Measurements from ENCODE around the gene MINDY1. TPM values are rescaled to one million over a fixed set of nuclear protein-coding genes. Genes with fewer than 3 reads are reported as not detected.

The MINDY1 gene
- total and polyA plus RNA-seq, 12 donors = 9.8 to 70.6 (median 53.6) TPM

GRCh38 chr1:150979092-150980056 is 27.3 kb downstream of the MINDY1 start:
- ATAC-seq (peak; percentile 23 to 68 (median 50)), DNase-seq (peak; percentile 73 to 88)
- no peaks in the 10 kb centered on the region for H3K9me3 ChIP-seq
- no peaks in the 10 kb centered on the region for H3K27me3 ChIP-seq
- intact Hi-C loops (cut with DNase I) = loop anchor here in 4 of 10 donors (2.0 to 10.0 kb wide), 5 partner anchors 17 to 355 kb away; partner anchors contain the start of genes ARNT (in 3 of the 4), ENSA (in 1 of the 4) and MINDY1 (in 1 of the 4)
- peak; percentile 99 to 100 (median 100) for TF ChIP-seq CTCF (IDR thresholded peaks at IDR 0.05)
- peak overlapping the region in 5 of 10 donors; percentile 18 to 91 (median 51) for H3K27ac ChIP-seq
- WGBS, 2 donors = 24 to 29% methylated on average over 23 of the region's 23 CpGs
- no peaks in the 10 kb centered on the region for H3K36me3 ChIP-seq
- H3K4me1 ChIP-seq = peaks cover 3 to 52% (median 14%) of the 10 kb centered on the region in 9 donors
- peak overlapping the region in 6 of 10 donors; percentile 8 to 42 (median 24) for H3K4me3 ChIP-seq

GRCh38 chr1:150976879-150977694 is 29.6 kb downstream of the MINDY1 start:
- ATAC-seq (peak; percentile 48 to 74 (median 54)), DNase-seq (peak; percentile 79 to 80)
- Histone ChIP-seq H3K9me3 (no peaks in the 10 kb centered on the region), H3K4me3 (peak overlapping the region in 3 of 10 donors; percentile 5 to 29 (median 14)), H3K27me3 (no peaks in the 10 kb centered on the region), H3K27ac (peak overlapping the region in 9 of 10 donors; percentile 61 to 91 (median 70)), H3K4me1 (peaks cover 15 to 69% (median 32%) of the 10 kb centered on the region in 9 donors), H3K36me3 (no peaks in the 10 kb centered on the region)
- intact Hi-C loops (cut with DNase I) = loop anchor here in 3 of 10 donors (5.0 to 10.0 kb wide), 3 partner anchors 100 to 352 kb away; partner anchors contain the start of genes ARNT (in 3 of the 3) and ENSA (in 1 of the 3)
- WGBS, 2 donors = 60 to 70% methylated on average over 11 of the region's 11 CpGs
- no peak for TF ChIP-seq CTCF (IDR thresholded peaks at IDR 0.05)

GRCh38 chr1:150976401-150976821 is 30.3 kb downstream of the MINDY1 start:
- Histone ChIP-seq H3K4me3 (no peak overlapping the region), H3K36me3 (no peaks in the 10 kb centered on the region), H3K27ac (peak overlapping the region in 5 of 10 donors; percentile 15 to 91 (median 70)), H3K4me1 (peaks cover 20 to 75% (median 39%) of the 10 kb centered on the region in 9 donors), H3K27me3 (no peaks in the 10 kb centered on the region), H3K9me3 (no peaks in the 10 kb centered on the region)
- ATAC-seq (no peak), DNase-seq (no peak)
- no peak for TF ChIP-seq CTCF (IDR thresholded peaks at IDR 0.05)
- intact Hi-C loops (cut with DNase I) = loop anchor here in 3 of 10 donors (5.0 to 10.0 kb wide), 3 partner anchors 99 to 352 kb away; partner anchors contain the start of genes ARNT (in 3 of the 3) and ENSA (in 1 of the 3)
- 90 to 93% methylated on average over 9 of the region's 9 CpGs for WGBS, 2 donors
